Natural killer cell treated with Interleukin-12 subunit alpha and Interleukin-12 subunit beta and Interleukin-15 and Interleukin-18, amount 100 ng/mL, for 72 hours (primary cell): ENCODE data around the gene METTL24. TPM values are rescaled to one million over a fixed set of nuclear protein-coding genes. Genes with fewer than 3 reads are reported as not detected.
"Not testable (repeated sequence)": the region's sequence is repeated elsewhere in the genome, so short reads cannot be mapped to it uniquely, and the experiment has no call there.

ENCODE experiments used
- ATAC-seq, 2 donors: fragments of 150-1000 bp; cut with Tn5 transposase in 1 of 2; sonication (Bioruptor Pico), chemical (Tn5 transposase) in 1 of 2; 2 replicates each; pipeline ENCODE4 v1.10.0; 2021
- DNase-seq: peaks from one replicate; pipeline ENCODE4 v3.0.0; 2022; ENCODE audit warnings: low spot score
- H3K27ac Mint-ChIP-seq, 2 donors: 1 replicate in 1 of 2; 2 replicates in 1 of 2; pipeline ENCODE4 v1.8.0; 2022; ENCODE audit warnings: mixed read lengths in 2 of 2, mild to moderate bottlenecking in 1 of 2, moderate library complexity in 1 of 2
- H3K27me3 Mint-ChIP-seq, 2 donors: 1 replicate in 1 of 2; 2 replicates in 1 of 2; pipeline ENCODE4 v1.8.0; 2022; ENCODE audit warnings: mixed read lengths in 2 of 2
- H3K36me3 Mint-ChIP-seq: one replicate; pipeline ENCODE4 v1.8.0; 2022; ENCODE audit warnings: mixed read lengths
- H3K4me1 Mint-ChIP-seq, 2 donors: 1 replicate in 1 of 2; 2 replicates in 1 of 2; pipeline ENCODE4 v1.8.0; 2022; ENCODE audit warnings: low read depth in 2 of 2, mixed read lengths in 2 of 2, mild to moderate bottlenecking in 1 of 2
- H3K4me3 Mint-ChIP-seq: one replicate; pipeline ENCODE4 v1.8.0; 2022; ENCODE audit warnings: mixed read lengths
- H3K9me3 Mint-ChIP-seq: 2 replicates; pipeline ENCODE4 v1.8.0; 2022; ENCODE audit warnings: mixed read lengths
- total RNA-seq, 2 donors: library from RNA; stranded (reverse); gene quantifications; one replicate each; pipeline ENCODE4 v1.2.3, GENCODE V29; 2022

The METTL24 gene
- total RNA-seq, 2 donors from 2014 or later: not detected

DNA sequence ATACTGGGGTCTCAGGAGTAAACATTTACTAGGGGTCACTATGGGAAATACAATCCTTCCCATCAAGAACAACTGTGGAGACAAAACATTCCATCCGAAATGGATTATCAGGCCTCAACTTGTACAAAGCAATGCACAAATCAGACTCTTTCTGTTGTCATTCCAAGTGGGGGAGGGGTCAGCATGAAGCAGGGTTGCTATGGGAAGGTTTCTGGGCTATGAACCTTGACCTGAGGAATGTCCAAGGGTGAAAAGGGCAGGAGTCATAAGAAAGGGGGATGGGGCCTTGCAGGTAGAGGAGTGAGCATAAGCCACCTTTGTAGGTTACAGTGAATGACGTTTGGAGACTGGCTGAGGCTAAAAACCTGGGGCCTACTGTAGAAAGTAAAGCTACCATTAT lies 3.1 kb downstream of the METTL24 start:
- peaks cover 12% of the 10 kb centered on the region in 2 donors for H3K4me1 Mint-ChIP-seq
- ATAC-seq (no peak), DNase-seq (no peak)
- no peak overlapping the region for H3K27ac Mint-ChIP-seq
- no peak overlapping the region for H3K4me3 Mint-ChIP-seq
- H3K27me3 Mint-ChIP-seq: peaks cover 30 to 33% of the 10 kb centered on the region in 2 donors
- H3K9me3 Mint-ChIP-seq: no peaks in the 10 kb centered on the region
- H3K36me3 Mint-ChIP-seq: peaks cover 6% of the 10 kb centered on the region

DNA sequence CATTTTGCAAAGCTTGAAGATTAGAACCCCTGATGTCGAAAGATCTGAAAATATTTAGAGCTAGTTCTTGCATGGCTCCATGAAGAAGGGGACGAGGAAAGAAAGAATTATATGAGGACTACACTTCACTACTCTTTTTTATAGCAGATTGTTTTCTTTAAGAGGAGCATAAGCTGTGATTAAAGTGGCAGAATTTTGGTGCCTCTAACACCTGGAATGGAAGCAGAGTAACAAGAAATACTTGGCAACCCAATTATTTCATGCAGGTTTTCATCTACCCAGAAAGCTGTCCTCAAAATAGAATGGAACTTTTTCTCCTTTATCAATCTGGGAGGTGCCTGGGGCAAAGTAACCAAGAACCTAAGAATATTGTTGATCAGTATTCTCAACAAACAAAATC lies 4.0 kb downstream of the METTL24 start:
- DNase-seq (no peak), ATAC-seq (no peak)
- Mint-ChIP-seq H3K36me3 (peaks cover 6% of the 10 kb centered on the region), H3K27me3 (peaks cover 25% of the 10 kb centered on the region in 2 donors), H3K4me1 (peaks cover 12% of the 10 kb centered on the region in 2 donors), H3K27ac (no peak overlapping the region), H3K9me3 (no peaks in the 10 kb centered on the region), H3K4me3 (no peak overlapping the region)

DNA sequence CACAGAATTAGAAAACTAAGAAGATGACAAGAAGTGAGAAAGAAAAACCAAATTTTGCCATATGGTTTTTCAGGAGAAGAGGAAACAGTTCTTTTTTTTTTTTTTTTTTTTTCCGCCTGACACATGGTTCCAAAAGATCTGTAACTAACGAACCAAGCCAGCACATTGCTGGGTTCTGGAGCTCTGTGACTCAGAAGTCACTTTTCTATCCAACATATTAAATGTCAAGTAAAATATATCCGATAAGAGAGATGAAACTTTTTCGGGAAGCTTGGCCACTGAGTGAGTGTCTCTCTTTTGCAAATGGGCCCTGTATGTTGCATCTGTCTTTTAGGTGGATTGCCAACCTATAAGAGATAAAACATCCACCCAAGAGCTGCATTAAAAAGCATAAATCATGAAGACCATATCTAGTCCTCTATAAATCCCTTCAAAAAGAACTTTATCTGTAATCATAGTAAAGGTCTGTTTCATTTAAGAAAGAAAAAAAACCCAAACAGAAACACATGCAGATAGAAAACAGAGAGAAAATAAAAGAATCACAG lies 4.6 kb downstream of the METTL24 start:
- DNase-seq (no peak), ATAC-seq (no peak)
- H3K36me3 Mint-ChIP-seq: peaks cover 6% of the 10 kb centered on the region
- H3K9me3 Mint-ChIP-seq: no peaks in the 10 kb centered on the region
- peaks cover 18 to 19% of the 10 kb centered on the region in 2 donors for H3K27me3 Mint-ChIP-seq
- no peak overlapping the region for H3K4me3 Mint-ChIP-seq
- no peak overlapping the region for H3K27ac Mint-ChIP-seq
- H3K4me1 Mint-ChIP-seq: peaks cover 9 to 12% of the 10 kb centered on the region in 2 donors

DNA sequence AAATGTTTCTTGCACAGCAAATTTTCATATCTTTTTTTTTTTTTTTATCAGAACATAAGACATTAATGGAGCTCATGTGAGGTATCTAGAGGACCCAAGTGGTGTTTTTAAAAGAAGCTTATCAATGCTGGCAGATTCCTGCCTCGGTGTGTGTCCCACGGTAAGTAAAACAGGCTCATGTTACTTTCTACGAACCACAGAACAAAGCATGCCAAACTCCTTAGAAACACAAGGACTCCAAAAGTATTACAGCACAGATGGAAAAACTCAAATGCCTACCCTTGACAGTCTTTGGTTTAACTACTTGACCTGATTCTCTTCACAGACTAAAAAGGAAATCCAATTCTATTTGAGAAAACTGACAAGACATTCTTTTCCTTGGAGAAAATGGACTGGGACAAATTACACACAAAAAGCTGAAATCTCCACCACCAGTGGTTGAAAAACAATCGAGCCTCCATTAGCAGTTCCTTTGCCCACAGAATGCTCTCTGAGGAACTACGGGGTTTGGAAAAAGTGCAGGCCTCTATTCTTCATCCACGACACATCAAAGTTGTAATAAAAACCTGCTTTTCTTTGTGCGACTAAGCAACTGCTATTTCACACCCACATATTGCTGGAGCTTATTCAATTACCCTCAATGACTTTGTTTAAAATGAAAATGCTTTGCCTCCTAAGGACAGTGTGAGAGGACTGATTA lies 5.4 kb downstream of the METTL24 start:
- Mint-ChIP-seq H3K4me3 (no peak overlapping the region), H3K4me1 (peaks cover 8 to 12% of the 10 kb centered on the region in 2 donors), H3K27ac (no peak overlapping the region), H3K9me3 (no peaks in the 10 kb centered on the region), H3K36me3 (peaks cover 6% of the 10 kb centered on the region), H3K27me3 (peaks cover 16 to 17% of the 10 kb centered on the region in 2 donors)
- DNase-seq (no peak), ATAC-seq (no peak)

DNA sequence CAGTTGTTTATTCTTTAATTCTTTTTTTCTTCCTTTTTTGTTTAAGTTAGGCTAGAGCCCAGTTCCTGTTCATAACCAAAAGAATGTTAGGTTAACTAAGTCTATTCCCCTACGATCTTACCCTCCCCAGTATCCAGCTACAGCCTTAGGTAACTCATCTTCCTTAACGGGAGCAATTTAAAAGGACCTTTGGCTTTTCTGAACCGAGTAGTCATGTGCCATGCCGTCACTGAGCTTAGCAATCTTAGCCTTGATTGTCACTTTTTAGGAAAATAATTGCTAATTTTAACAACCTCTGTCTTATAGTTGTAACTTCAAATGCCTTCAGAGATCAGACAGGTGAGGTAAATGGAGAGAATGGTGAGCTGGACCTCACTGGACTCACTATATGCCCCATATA lies 6.2 kb downstream of the METTL24 start:
- DNase-seq: no peak

DNA sequence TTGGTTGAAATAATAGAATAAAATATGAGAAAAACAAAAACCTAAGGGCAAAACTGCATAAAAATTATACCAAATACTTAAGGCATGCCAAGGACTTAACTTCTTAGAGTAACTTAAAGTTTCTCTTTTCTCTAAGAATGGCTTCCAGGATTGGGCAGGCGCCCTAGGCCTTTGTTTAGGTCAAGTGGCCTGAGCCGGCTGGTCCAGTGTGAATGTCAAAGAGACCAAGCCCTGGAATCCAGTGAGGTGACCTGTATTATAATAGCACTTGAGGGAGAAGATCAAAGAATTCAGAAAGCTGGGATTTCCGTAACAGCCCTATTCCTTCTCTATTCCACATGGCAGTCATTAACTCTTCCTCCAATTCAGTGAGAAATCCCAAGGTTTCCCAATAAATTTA lies 6.6 kb downstream of the METTL24 start:
- Mint-ChIP-seq H3K9me3 (no peaks in the 10 kb centered on the region), H3K27me3 (peaks cover 7 to 8% of the 10 kb centered on the region in 2 donors), H3K36me3 (peaks cover 2% of the 10 kb centered on the region), H3K4me3 (no peak overlapping the region), H3K27ac (no peak overlapping the region), H3K4me1 (peaks cover 1 to 2% of the 10 kb centered on the region in 2 donors)
- ATAC-seq (no peak), DNase-seq (no peak)

More for the DNA sequence above, 6.2 kb downstream of the METTL24 start:
- peaks cover 6% of the 10 kb centered on the region for H3K36me3 Mint-ChIP-seq
- peaks cover 11 to 12% of the 10 kb centered on the region in 2 donors for H3K27me3 Mint-ChIP-seq
- H3K4me1 Mint-ChIP-seq: peaks cover 6% of the 10 kb centered on the region in 2 donors
- H3K4me3 Mint-ChIP-seq: no peak overlapping the region
- H3K27ac Mint-ChIP-seq: no peak overlapping the region
- H3K9me3 Mint-ChIP-seq: no peaks in the 10 kb centered on the region
- ATAC-seq: no peak

DNA sequence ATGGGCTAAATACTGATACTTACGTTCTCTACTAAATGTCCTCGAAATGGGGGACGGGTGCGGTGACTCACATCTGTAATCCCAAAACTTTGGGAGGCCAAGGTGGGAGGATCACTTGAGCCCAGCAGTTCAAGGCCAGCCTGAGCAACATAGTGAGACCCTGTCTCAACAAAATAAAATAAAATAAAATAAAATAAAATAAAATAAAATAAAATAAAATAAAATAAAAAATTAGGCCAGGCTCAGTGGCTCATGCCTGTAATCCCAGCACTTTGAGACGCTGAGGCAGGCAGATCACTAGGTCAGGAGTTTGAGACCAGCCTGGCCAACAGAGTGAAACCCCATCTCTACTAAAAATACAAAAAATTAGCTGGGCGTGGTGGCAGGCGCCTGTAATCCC lies 7.6 kb downstream of the METTL24 start:
- not testable (repeated sequence) for H3K27me3 Mint-ChIP-seq, H3K4me3 Mint-ChIP-seq, DNase-seq, H3K4me1 Mint-ChIP-seq, ATAC-seq, H3K36me3 Mint-ChIP-seq, H3K27ac Mint-ChIP-seq, H3K9me3 Mint-ChIP-seq

DNA sequence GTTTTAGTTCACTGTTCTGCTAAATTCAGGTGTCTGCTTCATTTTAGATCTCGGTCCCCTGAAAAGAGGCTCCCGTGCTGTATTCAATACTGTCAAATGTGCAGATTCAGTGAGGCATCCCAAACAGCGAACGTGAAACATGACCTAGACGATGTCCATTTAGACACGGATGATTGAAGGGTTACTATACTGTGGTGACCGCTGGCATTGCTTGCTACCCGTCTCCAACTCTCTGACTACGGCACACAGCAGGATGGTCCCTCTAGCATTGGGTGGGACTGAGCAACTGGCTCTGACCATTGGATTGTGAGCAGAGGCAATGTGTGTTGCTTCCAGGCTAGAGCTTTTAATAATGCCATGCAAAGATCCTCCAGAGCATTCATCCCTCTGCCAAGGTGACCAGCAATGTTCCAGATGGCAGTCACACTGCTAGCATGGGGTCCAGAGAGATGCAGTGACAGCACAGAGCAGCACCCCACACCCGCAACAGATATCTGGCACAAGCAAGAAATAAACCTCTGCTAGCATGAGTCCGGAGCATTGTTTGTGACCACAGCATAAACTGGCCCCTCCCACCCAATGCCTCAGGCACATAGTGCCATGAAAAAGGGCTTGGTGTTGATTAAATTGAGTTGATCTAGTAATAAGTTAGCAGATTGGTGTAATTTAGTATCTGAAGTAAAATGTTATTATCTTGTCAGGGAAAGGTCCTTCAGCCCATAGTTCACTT lies 9.0 kb downstream of the METTL24 start:
- no peak for ATAC-seq
- Mint-ChIP-seq H3K27ac (no peak overlapping the region), H3K9me3 (no peaks in the 10 kb centered on the region), H3K36me3 (no peaks in the 10 kb centered on the region), H3K27me3 (no peaks in the 10 kb centered on the region), H3K4me1 (no peaks in the 10 kb centered on the region), H3K4me3 (no peak overlapping the region)
- DNase-seq: no peak

DNA sequence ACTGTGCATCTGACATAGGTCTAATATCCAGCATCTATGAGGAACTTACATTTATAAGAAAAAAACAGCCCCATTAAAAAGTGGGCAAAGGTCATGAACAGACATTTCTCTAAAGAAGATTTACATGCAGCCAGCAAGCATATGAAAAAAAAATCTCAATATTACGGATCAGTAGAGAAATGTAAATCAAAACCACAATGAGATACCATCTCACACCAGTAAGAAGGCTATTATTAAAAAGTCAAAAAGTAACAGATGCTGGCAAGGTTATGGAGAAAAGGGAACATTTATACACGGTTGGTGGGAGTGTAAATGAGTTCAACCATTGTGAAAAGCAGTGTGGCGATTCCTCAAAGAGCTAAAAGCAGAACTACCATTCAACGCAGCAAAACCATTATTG lies 13.1 kb downstream of the METTL24 start:
- ATAC-seq (no peak), DNase-seq (no peak)
- H3K9me3 Mint-ChIP-seq: no peaks in the 10 kb centered on the region
- no peak overlapping the region for H3K4me3 Mint-ChIP-seq
- no peaks in the 10 kb centered on the region for H3K27me3 Mint-ChIP-seq
- no peaks in the 10 kb centered on the region for H3K4me1 Mint-ChIP-seq
- no peaks in the 10 kb centered on the region for H3K36me3 Mint-ChIP-seq
- no peak overlapping the region for H3K27ac Mint-ChIP-seq

DNA sequence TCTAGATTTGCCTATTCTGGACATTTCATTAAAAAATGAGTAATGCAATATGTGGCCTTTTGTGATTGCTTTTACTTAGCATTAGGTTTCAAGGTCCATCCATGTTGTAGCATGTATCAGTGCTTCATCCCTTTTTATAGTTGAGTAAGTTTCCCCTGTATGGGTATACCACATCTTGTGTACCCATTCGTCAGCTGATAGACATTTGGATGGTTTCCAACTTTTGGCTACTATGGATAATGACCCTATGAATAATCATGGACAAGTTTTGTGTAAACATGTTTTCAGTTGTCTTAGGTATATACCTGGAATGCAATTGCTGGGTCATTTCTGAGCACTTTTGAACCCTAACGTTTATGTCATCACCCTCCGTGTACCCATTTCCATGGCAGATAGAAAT lies 15.4 kb downstream of the METTL24 start:
- ATAC-seq (no peak), DNase-seq (no peak)
- H3K27ac Mint-ChIP-seq: no peak overlapping the region
- no peak overlapping the region for H3K4me3 Mint-ChIP-seq
- peaks cover 0 to under 1% of the 10 kb centered on the region in 2 donors for H3K27me3 Mint-ChIP-seq
- H3K9me3 Mint-ChIP-seq: no peaks in the 10 kb centered on the region
- no peaks in the 10 kb centered on the region for H3K4me1 Mint-ChIP-seq
- no peaks in the 10 kb centered on the region for H3K36me3 Mint-ChIP-seq

DNA sequence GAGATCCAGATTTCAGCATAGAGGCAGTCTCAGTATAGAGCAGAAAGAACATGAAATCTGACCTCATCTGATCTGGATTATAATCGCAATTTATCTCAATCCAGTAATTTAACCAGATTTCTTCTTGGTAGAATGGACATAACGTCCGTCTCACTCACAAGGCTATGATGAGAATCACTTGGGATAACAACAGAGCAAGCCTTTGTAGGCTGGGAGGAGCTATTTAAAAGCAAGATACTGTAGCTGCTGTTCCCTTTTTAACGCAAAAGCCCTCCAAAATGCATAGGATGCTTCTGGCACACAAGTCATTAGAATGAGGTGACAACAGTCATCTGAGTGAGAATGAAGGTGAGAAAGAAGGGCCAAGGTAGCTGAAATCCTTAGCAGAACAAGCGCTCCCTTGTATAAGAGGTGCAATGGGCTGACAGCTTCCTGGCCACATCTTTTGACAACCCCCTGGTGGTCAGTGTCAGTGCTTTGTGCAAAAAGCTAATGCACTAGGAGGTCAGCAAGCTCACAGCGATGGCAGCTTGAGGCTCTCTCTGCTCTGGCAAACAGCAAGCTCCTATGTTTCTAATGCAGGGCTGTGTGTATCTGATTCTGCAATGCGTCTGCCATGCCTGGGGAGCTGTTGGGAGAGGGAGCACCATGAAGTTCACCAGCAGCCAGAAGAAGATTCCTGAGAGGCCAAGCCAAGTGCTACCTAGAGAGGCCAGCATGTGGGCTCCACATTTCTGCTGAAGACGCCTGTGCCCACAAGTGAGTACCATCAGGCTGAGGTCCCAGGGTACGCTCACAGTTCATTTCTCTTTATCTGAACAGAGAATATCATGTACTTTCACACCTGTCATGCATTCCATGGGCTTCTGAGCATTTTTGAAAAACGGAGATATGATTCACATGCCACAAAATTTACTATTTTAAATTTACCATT lies 16.2 kb downstream of the METTL24 start:
- peaks cover 3 to 4% of the 10 kb centered on the region in 2 donors for H3K27me3 Mint-ChIP-seq
- H3K9me3 Mint-ChIP-seq: no peaks in the 10 kb centered on the region
- no peak for DNase-seq
- H3K27ac Mint-ChIP-seq: no peak overlapping the region
- H3K36me3 Mint-ChIP-seq: no peaks in the 10 kb centered on the region
- ATAC-seq: no peak
- H3K4me3 Mint-ChIP-seq: no peak overlapping the region
- H3K4me1 Mint-ChIP-seq: no peaks in the 10 kb centered on the region

DNA sequence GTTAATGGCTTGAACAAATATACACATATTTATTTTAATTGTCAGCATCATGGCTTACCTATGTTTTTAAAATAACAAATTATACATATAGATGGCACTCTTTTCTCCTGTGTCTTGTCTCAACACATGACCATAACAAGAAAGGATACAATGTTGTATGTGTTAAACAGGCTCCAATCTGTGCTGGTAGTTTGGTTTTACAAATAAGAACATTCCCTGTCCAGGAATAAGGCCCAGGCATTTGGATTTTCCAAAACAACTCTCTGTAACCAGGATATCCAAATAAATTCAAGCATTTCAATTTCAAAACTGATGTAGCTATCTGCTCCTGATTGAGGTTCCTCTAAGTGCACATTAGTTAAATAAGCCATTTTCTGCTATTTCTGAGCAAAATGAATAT lies 17.1 kb downstream of the METTL24 start:
- no peak for ATAC-seq
- Mint-ChIP-seq H3K36me3 (no peaks in the 10 kb centered on the region), H3K27ac (no peak overlapping the region), H3K27me3 (peaks cover 5 to 6% of the 10 kb centered on the region in 2 donors), H3K9me3 (no peaks in the 10 kb centered on the region), H3K4me1 (no peaks in the 10 kb centered on the region), H3K4me3 (no peak overlapping the region)
- no peak for DNase-seq

DNA sequence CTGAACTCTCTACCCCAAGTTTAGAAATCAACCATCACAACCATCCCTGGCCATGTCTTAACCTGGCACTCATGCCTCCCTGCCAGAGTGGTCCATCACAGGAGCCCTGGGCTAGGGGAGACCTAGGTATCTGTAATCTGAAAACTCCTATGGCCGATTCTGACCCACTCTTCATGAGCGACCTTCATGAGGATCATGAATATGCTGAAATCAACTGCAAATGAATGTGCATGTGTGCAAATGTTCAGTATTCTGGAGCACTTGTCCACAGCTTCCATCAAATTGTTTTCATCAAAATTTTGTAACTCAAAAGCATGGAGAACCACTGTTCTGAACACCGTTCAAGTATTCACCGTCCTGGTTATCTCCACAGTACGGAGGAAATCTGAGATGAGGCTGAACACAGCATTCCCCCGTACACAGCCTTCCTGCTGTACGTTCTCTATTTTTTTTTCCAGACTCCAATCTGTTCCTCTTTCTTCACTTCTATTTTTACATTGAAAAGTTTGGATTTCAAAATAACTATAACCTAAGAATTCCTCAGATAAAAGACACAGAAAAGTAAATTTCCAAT lies 17.7 kb downstream of the METTL24 start:
- H3K4me3 Mint-ChIP-seq: no peak overlapping the region
- ATAC-seq (no peak), DNase-seq (no peak)
- no peak overlapping the region for H3K27ac Mint-ChIP-seq
- peaks cover 5 to 6% of the 10 kb centered on the region in 2 donors for H3K27me3 Mint-ChIP-seq
- H3K4me1 Mint-ChIP-seq: no peaks in the 10 kb centered on the region
- no peaks in the 10 kb centered on the region for H3K9me3 Mint-ChIP-seq
- H3K36me3 Mint-ChIP-seq: no peaks in the 10 kb centered on the region
